Osteoblast (primary cell): ENCODE measurements around the gene STAMBPL1. TPM values are rescaled to one million over a fixed set of nuclear protein-coding genes. Genes with fewer than 3 reads are reported as not detected.
A peak's percentile ranks its signal among the peaks of the same experiment; 100 is the strongest.

ENCODE experiments used
- DNase-seq: peaks from one replicate; pipeline ENCODE4 v3.0.0; 2011; ENCODE audit warnings: low spot score, mixed read lengths; ENCODE audit not compliant: insufficient read length; ENCODE audit errors: missing footprints
- H2AFZ ChIP-seq: 2 replicates; pipeline ENCODE4 v1.6.0; 2011; ENCODE audit warnings: mild to moderate bottlenecking, low read length
- H3K27ac ChIP-seq: 2 replicates; pipeline ENCODE4 v1.5.1; 2011; ENCODE audit warnings: mild to moderate bottlenecking, low read depth, low read length, moderate library complexity
- H3K27me3 ChIP-seq: 2 replicates; pipeline ENCODE4 v1.6.0; 2012; ENCODE audit warnings: mild to moderate bottlenecking, control low read depth, inconsistent platforms, low read length, moderate library complexity; ENCODE audit not compliant: insufficient read depth
- H3K36me3 ChIP-seq: 2 replicates; pipeline ENCODE4 v1.5.1; 2011; ENCODE audit warnings: mild to moderate bottlenecking, low read length, control low read depth, moderate library complexity; ENCODE audit not compliant: insufficient read depth
- H3K4me1 ChIP-seq: 2 replicates; pipeline ENCODE4 v1.5.1; 2011; ENCODE audit warnings: mild to moderate bottlenecking, low read length, control low read depth, moderate library complexity; ENCODE audit not compliant: insufficient read depth
- H3K4me2 ChIP-seq: 2 replicates; pipeline ENCODE4 v1.6.0; 2011; ENCODE audit warnings: mild to moderate bottlenecking, low read length; ENCODE audit not compliant: insufficient read depth
- H3K4me3 ChIP-seq: fragments of 200-600 bp; sonication (generic); 3 replicates; pipeline ENCODE4 v1.5.1; 2012; ENCODE audit warnings: mild to moderate bottlenecking, low read length, inconsistent platforms; ENCODE audit not compliant: insufficient read depth
- H3K79me2 ChIP-seq: 2 replicates; pipeline ENCODE4 v1.6.0; 2012; ENCODE audit warnings: mild to moderate bottlenecking, low read length, control low read depth, inconsistent platforms; ENCODE audit not compliant: insufficient read depth
- H3K9me3 ChIP-seq: 2 replicates; pipeline ENCODE4 v1.5.1; 2011; ENCODE audit warnings: low read depth, low read length, control low read depth
- H4K20me1 ChIP-seq: 2 replicates; pipeline ENCODE4 v1.6.0; 2012; ENCODE audit warnings: mild to moderate bottlenecking, low read length, control low read depth; ENCODE audit not compliant: insufficient read depth
- total RNA-seq: library from RNA; depleted of rRNA; stranded (reverse); fragments of >200 nt; gene quantifications from 2 replicates; pipeline ENCODE4 v1.2.3, GENCODE V29; 2012
- TF ChIP-seq, protein P1 (sequence below): IDR thresholded peaks from 2 replicates; pipeline ENCODE4 v1.5.1; 2011; ENCODE audit warnings: mild to moderate bottlenecking, low read depth, low read length, moderate library complexity; ENCODE audit errors: extremely low read depth

The STAMBPL1 gene
- total RNA-seq, 1 donor: 11.6 TPM

- no peak overlapping the region for H2AFZ ChIP-seq
- H3K4me1 ChIP-seq: peaks cover 11% of the 10 kb centered on the region
- TF ChIP-seq, protein P1, sequence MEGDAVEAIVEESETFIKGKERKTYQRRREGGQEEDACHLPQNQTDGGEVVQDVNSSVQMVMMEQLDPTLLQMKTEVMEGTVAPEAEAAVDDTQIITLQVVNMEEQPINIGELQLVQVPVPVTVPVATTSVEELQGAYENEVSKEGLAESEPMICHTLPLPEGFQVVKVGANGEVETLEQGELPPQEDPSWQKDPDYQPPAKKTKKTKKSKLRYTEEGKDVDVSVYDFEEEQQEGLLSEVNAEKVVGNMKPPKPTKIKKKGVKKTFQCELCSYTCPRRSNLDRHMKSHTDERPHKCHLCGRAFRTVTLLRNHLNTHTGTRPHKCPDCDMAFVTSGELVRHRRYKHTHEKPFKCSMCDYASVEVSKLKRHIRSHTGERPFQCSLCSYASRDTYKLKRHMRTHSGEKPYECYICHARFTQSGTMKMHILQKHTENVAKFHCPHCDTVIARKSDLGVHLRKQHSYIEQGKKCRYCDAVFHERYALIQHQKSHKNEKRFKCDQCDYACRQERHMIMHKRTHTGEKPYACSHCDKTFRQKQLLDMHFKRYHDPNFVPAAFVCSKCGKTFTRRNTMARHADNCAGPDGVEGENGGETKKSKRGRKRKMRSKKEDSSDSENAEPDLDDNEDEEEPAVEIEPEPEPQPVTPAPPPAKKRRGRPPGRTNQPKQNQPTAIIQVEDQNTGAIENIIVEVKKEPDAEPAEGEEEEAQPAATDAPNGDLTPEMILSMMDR: no peak
- no peaks in the 10 kb centered on the region for H3K36me3 ChIP-seq
- no peaks in the 10 kb centered on the region for H3K9me3 ChIP-seq
- H4K20me1 ChIP-seq: no peaks in the 10 kb centered on the region
- no peak overlapping the region for H3K27ac ChIP-seq
- H3K4me2 ChIP-seq: no peak overlapping the region
- H3K27me3 ChIP-seq: no peaks in the 10 kb centered on the region
- H3K4me3 ChIP-seq: no peak overlapping the region
- H3K79me2 ChIP-seq: no peaks in the 10 kb centered on the region
- no peak for DNase-seq
These were observed 84.3 kb downstream of the STAMBPL1 start for GRCh38 chr10:88964360-88964759.

GRCh38 chr10:88964869-88965415 lies 84.9 kb downstream of the STAMBPL1 start:
- H3K9me3 ChIP-seq: no peaks in the 10 kb centered on the region
- peaks cover 11% of the 10 kb centered on the region for H3K4me1 ChIP-seq
- DNase-seq: no peak

DNA sequence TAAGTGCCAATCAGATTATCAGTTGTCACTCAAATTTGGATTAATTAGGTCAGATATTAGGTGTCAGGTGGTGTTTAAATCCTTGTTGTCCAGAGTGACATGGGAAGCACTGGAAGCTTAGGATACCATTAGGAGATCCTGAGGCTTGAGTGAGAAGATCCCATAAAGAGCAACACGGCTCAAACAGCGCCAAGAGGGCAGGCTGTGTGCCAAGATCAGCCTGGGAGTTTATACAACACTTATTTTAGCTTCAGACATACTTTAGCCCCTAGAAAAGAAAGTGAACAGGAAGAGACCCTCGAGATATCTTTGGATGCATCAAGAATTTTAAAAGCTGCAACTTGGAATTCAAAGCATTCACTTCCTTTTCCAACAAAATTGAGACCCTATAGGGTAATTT lies 86.8 kb downstream of the STAMBPL1 start:
- H3K9me3 ChIP-seq: no peaks in the 10 kb centered on the region
- no peaks in the 10 kb centered on the region for H3K27me3 ChIP-seq
- no peaks in the 10 kb centered on the region for H4K20me1 ChIP-seq
- H3K4me1 ChIP-seq: peaks cover 13% of the 10 kb centered on the region
- no peak overlapping the region for H3K27ac ChIP-seq
- H3K4me2 ChIP-seq: no peak overlapping the region
- DNase-seq: no peak
- no peaks in the 10 kb centered on the region for H3K36me3 ChIP-seq
- no peaks in the 10 kb centered on the region for H3K79me2 ChIP-seq
- TF ChIP-seq, protein P1: no peak
- H3K4me3 ChIP-seq: no peak overlapping the region
- no peak overlapping the region for H2AFZ ChIP-seq

More at GRCh38 chr10:88964869-88965415, 84.9 kb downstream of the STAMBPL1 start:
- Histone ChIP-seq H3K36me3 (no peaks in the 10 kb centered on the region), H3K79me2 (no peaks in the 10 kb centered on the region), H3K4me2 (no peak overlapping the region), H4K20me1 (no peaks in the 10 kb centered on the region), H3K27ac (no peak overlapping the region), H3K4me3 (no peak overlapping the region), H2AFZ (no peak overlapping the region), H3K27me3 (no peaks in the 10 kb centered on the region)
- TF ChIP-seq, protein P1: no peak

DNA sequence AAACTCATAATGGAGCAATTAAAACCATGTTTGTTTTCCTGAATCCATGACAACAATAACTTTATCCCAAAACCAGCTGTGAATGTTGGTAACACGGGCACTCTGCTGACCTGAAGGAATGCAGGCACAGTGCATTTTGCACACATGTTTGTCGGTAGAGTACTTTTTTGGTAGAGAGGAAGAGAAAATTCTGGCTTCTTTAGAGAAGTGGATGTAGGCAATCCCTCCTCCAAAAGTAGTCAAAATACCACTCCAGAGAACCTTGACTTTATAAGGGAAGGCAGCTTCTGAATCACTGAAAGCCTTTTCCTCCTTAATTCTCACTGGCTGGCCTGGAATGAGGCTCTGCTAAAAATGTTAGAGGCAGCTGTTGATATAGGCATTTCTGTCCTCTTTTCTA lies 88.3 kb downstream of the STAMBPL1 start:
- H3K4me2 ChIP-seq: peak overlapping the region; percentile 2
- no peak for DNase-seq
- no peak overlapping the region for H3K4me3 ChIP-seq
- peaks cover 14% of the 10 kb centered on the region for H3K4me1 ChIP-seq
- H3K27me3 ChIP-seq: no peaks in the 10 kb centered on the region
- no peak overlapping the region for H3K27ac ChIP-seq
- TF ChIP-seq, protein P1: no peak
- H3K79me2 ChIP-seq: peaks cover 4% of the 10 kb centered on the region
- no peaks in the 10 kb centered on the region for H4K20me1 ChIP-seq
- H2AFZ ChIP-seq: no peak overlapping the region
- no peaks in the 10 kb centered on the region for H3K36me3 ChIP-seq
- no peaks in the 10 kb centered on the region for H3K9me3 ChIP-seq
